ENCODE measurements around the gene ELP5. TPM values are rescaled to one million over a fixed set of nuclear protein-coding genes. Genes with fewer than 3 reads are reported as not detected.
A peak's percentile ranks its signal among the peaks of the same experiment; 100 is the strongest.

Gene ELP5
- total and polyA plus RNA-seq, 10 of the 15 experiments (the other 5 are each of a cell fraction or from before 2014, with no cell fraction given), result 41.1 to 109 (median 77.5) TPM

DNA sequence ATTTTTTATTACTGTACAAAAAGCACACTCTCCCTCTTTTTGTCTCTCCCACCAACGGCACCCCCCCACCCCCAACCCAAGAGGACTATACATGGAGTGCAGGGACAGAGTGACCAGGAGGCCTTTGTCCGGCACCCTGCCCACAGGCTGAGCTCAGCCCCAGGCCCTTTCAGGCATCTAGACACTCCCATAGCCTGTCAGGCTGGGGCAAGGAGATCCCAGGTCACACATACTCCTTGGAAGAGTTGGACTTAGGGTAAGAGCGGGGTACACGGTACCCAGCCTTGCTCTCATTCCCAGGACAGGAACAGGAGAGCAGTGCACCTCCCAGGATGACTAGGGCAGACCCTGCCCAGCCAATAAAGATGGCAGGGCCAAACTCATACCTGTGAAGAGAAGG is 8.1 kb downstream of the ELP5 start:
- no peaks in the 10 kb centered on the region for H3K79me2 ChIP-seq (ENCODE audit: control insufficient read depth, insufficient read depth, low read length)
- DNase-seq (ENCODE audit: low read depth, low spot score), result no peak
- in situ Hi-C loops (cut with MboI), result no loop called here
- intact Hi-C loops (cut with micrococcal nuclease; ENCODE audit: unreplicated experiment), result no loop called here
- BruUV-seq (replicated peaks), result no TSS peak
- H3K9ac ChIP-seq (ENCODE audit: control insufficient read depth, insufficient read depth, low read length), result no peak overlapping the region
- peaks cover 0 to 8% of the 10 kb centered on the region in 2 experiments; a peak in 2 of 4 replicates for H3K36me3 ChIP-seq (ENCODE audit: control insufficient read depth in 2 of 2, insufficient read depth in 2 of 2, low read length in 1 of 2)
- TF ChIP-seq MEF2B (IDR thresholded peaks at IDR 0.05; ENCODE audit: partially characterized antibody, poor library complexity, severe bottlenecking), result no peak
- FAIRE-seq, result no peak
- H3K27ac ChIP-seq (ENCODE audit: control insufficient read depth, insufficient read depth), result no peak overlapping the region
- H3K4me3 ChIP-seq, result no peak overlapping the region
- peaks cover 3 to 5% of the 10 kb centered on the region in 2 experiments; a peak in 2 of 4 replicates for H3K27me3 ChIP-seq (replicated peaks in 1 of 2; ENCODE audit: control insufficient read depth in 2 of 2, insufficient read depth in 2 of 2, low read length in 1 of 2)
- no peak for ATAC-seq
- ChIA-PET SMC1A (ENCODE audit: uncharacterized antibody, unreplicated experiment) (no interaction called here), CTCF (interaction anchor here (0.7 kb wide), 1 partner anchor 22 kb away, joined by 3 read pairs; no protein-coding TSS in a partner anchor), RAD21 (ENCODE audit: unreplicated experiment) (no interaction called here), POLR2A (no interaction called here)
- H3K4me1 ChIP-seq (ENCODE audit: control insufficient read depth, insufficient read depth, low read length), result peaks cover 17% of the 10 kb centered on the region
- H4K20me1 ChIP-seq (ENCODE audit: control insufficient read depth, insufficient read depth), result no peaks in the 10 kb centered on the region
- 82% methylated on average over 4 of the region's 4 CpGs for WGBS (ENCODE audit: insufficient coverage, insufficient replicate concordance, low lambda C conversion rate, missing lambda C conversion rate)
- H3K4me2 ChIP-seq (ENCODE audit: control insufficient read depth, insufficient read depth), result no peak overlapping the region
- no peak overlapping the region for H2AFZ ChIP-seq (ENCODE audit: control insufficient read depth, low read depth, low read length)
- no peaks in the 10 kb centered on the region for H3K9me3 ChIP-seq (replicated peaks; ENCODE audit: control insufficient read depth, insufficient read depth, low read length)

DNA sequence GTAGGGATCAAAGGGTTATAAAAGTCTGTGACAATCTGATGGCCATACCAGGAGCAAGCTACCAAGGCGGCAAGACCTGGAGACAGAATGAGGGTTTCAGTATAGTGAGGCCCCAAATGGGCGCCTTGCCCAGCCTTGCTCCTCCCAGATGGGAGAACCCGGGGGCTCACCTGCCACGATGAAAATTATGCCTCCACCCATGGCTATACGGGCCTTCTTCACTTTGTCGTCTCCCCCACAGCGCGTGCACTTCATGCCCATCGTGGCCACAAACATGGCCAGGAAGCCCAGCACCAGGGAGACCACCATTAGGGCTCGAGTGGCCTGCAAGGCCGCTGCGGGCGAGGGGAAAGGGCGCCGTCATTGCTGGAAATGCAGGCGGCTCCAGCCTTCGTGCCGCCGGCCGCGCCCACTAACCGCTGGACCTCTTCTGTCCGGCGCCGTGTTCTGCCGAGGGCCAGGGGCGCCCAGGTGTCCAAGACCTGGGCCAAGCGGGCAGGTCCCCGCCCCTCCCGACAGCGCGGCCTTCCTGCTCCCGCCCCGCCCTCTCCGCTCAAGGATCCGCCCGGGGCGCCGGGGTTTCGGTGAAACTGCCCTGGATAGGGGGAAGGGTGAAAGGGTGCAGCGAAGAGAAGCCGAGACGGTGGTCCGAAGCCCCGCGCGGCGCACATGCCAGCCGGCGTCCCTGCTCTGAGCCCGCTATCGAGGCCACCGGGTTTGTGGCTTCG is 8.8 kb downstream of the ELP5 start:
- peak; percentile 48 for ATAC-seq
- DNase-seq (ENCODE audit: low read depth, low spot score), result no peak
- Histone ChIP-seq H4K20me1 (ENCODE audit: control insufficient read depth, insufficient read depth) (no peaks in the 10 kb centered on the region), H3K27me3 (replicated peaks in 1 of 2; ENCODE audit: control insufficient read depth in 2 of 2, insufficient read depth in 2 of 2, low read length in 1 of 2) (peaks cover 3 to 5% of the 10 kb centered on the region in 2 experiments; a peak in 2 of 4 replicates), H3K9me3 (replicated peaks; ENCODE audit: control insufficient read depth, insufficient read depth, low read length) (no peaks in the 10 kb centered on the region), H3K79me2 (ENCODE audit: control insufficient read depth, insufficient read depth, low read length) (no peaks in the 10 kb centered on the region), H2AFZ (ENCODE audit: control insufficient read depth, low read depth, low read length) (peak overlapping the region; percentile 65), H3K4me3 (peak overlapping the region; percentile 64), H3K36me3 (ENCODE audit: control insufficient read depth in 2 of 2, insufficient read depth in 2 of 2, low read length in 1 of 2) (peaks cover 0 to 8% of the 10 kb centered on the region in 2 experiments; a peak in 2 of 4 replicates), H3K27ac (ENCODE audit: control insufficient read depth, insufficient read depth) (no peak overlapping the region), H3K4me2 (ENCODE audit: control insufficient read depth, insufficient read depth) (peak overlapping the region; percentile 86), H3K4me1 (ENCODE audit: control insufficient read depth, insufficient read depth, low read length) (peaks cover 17% of the 10 kb centered on the region), H3K9ac (ENCODE audit: control insufficient read depth, insufficient read depth, low read length) (peak overlapping the region; percentile 43)
- POLR2A ChIA-PET, result no interaction called here
- RAD21 ChIA-PET (ENCODE audit: unreplicated experiment), result no interaction called here
- TF ChIP-seq, protein P1, sequence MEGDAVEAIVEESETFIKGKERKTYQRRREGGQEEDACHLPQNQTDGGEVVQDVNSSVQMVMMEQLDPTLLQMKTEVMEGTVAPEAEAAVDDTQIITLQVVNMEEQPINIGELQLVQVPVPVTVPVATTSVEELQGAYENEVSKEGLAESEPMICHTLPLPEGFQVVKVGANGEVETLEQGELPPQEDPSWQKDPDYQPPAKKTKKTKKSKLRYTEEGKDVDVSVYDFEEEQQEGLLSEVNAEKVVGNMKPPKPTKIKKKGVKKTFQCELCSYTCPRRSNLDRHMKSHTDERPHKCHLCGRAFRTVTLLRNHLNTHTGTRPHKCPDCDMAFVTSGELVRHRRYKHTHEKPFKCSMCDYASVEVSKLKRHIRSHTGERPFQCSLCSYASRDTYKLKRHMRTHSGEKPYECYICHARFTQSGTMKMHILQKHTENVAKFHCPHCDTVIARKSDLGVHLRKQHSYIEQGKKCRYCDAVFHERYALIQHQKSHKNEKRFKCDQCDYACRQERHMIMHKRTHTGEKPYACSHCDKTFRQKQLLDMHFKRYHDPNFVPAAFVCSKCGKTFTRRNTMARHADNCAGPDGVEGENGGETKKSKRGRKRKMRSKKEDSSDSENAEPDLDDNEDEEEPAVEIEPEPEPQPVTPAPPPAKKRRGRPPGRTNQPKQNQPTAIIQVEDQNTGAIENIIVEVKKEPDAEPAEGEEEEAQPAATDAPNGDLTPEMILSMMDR (IDR thresholded peaks at IDR 0.05 in 2 of 3, conservative IDR thresholded peaks at IDR 0.05 in 1 of 3; ENCODE audit: control insufficient read depth in 2 of 3, extremely low read depth in 1 of 3, insufficient read depth in 1 of 3, low read depth in 3 of 3, low read length in 3 of 3), result no peak
- TF ChIP-seq BACH1 (IDR thresholded peaks at IDR 0.05; ENCODE audit: borderline replicate concordance) (no peak), POLR2A (IDR thresholded peaks at IDR 0.05; ENCODE audit: low read depth, low read length) (peak; percentile 69), IKZF1 (conservative IDR thresholded peaks at IDR 0.05) (no peak)
- in situ Hi-C loops (cut with MboI), result no loop called here
- intact Hi-C loops (cut with micrococcal nuclease; ENCODE audit: unreplicated experiment), result no loop called here
- CTCF ChIA-PET, result no interaction called here
- FAIRE-seq, result no peak
- SMC1A ChIA-PET (ENCODE audit: uncharacterized antibody, unreplicated experiment), result no interaction called here
- no TSS peak for BruUV-seq (replicated peaks)
- WGBS (ENCODE audit: insufficient coverage, insufficient replicate concordance, low lambda C conversion rate, missing lambda C conversion rate), result 8% methylated on average over 38 of the region's 54 CpGs
